Measurements from ENCODE around the gene ARHGAP1.

The ARHGAP1 gene

DNA sequence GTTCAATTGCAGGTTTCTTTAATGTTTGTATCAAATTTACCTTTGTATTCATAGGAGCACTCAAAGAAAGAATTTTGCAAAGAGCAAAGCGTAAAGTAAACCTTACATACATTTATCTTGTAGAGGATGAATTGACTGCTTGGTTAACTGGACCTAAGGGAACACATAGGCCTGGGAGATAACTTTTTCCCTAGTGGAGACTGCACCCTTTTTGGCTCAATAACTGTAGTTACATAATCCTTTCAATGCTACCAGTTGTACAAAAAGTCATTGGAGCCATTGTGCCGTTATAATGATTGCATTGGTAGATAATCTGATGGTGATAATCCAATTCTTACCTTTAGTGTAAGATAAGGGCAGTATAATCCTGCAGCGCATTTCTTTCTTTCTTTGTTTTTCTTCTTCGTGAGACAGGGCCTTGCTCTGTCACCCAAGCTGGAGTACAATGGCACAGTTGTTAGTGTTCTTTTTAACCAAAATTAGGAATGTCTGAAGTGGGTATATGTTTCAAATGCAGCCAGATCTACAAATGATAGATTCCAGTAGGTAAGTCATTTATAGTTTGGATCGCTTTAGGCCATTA lies 64.8 kb downstream of the ARHGAP1 start:
- DNase-seq = no peak

DNA sequence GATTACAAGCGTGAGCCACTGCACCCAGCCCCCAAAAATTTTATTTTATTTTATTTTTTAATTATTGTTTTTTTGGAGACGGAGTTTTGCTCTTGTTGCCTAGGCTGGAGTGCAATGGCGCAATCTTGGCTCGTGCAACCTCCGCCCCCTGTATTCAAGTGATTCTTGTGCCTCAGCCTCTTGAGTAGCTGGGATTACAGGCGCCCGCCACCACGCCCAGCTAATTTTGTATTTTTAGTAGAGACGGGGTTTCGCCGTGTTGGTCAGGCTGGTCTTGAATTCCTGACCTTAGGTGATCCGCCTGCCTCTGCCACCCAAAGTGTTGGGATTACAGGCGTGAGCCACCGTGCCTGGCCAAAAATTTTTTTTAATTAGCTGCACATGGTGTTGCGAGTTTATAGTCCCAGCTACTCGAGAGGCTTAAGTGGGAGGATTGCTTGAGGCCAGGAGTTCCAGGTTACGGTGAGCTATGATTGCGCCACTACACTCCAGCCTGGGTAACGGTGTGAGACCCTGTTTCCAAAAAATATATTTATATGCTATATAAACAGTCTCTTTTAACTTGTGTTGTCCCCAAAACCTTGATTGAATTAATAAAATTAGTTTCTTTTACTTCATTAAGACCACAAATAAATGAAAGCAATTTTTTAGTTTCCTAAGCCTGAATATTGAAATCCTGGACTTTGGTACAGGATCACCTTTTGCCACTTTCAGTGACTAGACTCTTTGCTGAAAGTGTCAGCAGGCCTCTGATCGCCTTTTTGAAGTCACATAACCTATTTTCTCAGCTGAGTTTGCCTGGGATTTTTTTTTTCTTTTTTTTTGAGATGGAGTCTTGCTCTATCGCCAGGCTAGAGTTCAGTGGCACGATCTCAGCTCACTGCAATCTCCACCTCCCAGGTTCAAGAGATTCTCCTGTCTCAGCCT lies 66.9 kb downstream of the ARHGAP1 start:
- no peak for DNase-seq

DNA sequence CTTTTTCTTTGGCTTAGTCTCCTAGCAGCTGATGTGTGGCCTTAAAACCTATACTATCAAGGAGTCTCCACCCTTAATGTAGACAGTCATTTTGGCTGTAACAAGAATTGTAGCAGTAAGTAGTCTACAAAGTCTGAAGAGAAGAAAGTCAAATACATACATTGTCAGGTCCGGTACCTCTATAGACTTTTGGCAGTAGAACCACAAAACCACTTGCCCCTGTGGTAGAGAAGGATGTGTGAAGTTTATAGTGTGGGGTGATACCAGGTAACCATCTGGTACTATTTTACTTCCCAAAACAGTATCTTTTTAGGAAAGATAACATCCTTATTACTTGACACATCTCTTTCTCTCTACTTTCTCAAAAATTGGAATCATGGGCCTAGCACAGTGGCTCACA lies 67.9 kb downstream of the ARHGAP1 start:
- no peak for DNase-seq

DNA sequence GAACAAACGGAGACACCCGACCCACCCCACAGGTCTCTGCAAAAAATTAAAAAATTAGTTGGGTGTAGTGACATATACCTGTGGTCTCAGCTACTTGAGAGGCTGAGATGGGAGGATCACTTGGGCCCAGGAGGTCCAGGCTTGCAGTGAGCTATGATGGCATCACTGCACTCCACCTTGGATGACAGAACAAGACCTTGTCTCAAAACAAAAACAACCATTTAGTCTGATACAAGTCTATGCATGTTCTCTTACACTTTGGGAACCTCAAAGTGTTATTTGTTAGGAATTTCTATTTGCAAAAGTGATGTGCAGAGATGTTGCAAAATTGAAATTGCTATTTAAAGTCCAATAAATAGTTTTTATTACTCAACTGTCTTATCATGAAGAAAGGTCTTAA lies 68.7 kb downstream of the ARHGAP1 start:
- no peak for DNase-seq

DNA sequence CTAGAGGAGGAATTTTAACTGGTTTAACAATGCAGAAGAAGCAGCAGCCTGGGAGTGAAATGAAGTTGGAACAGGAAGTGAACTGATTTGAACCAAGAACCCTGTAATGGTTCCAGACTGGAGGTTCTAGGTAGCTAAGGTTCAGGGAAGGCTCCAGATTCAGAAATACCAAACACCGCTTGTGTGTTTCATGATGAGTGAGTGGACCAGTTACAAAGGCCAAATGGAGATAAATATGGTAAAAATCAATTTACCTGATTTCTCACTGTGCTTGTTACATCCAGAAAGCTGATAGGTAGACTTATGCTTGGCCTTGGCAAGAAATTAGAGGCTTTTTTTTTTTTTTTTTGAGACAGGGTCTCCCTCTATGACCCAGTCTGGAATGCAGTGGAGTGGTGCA lies 70.2 kb downstream of the ARHGAP1 start:
- DNase-seq = no peak

DNA sequence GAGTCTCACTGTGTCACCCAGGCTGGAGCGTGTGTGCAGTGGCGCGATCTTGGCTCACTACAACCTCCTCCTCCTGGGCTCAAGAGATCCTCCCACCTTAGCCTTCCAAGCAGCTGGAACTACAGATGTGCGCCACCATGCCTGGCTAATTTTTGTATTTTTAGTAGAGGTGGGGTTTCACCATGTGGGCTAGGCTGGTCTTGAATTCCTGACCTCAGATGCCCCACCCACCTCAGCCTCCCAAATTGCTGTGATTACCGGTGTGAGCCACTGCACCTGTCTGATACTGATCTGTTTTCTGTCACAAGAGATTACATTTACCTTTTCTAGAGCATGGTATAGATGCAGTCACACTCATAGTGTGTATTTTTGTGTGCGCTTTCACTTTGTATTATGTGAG lies 71.5 kb downstream of the ARHGAP1 start:
- DNase-seq = no peak
